Measurements from ENCODE around the gene GNE.

GRCh38 chr9:36204906-36205547 is 53.2 kb downstream of the GNE start:
- TF ChIP-seq RELA (CRISPR knock-in tag; IDR thresholded peaks at IDR 0.05; ENCODE audit: borderline replicate concordance) (no peak), HMGXB4 (CRISPR knock-in tag; IDR thresholded peaks at IDR 0.05) (no peak), PREB (CRISPR knock-in tag; IDR thresholded peaks at IDR 0.05; ENCODE audit: borderline replicate concordance) (no peak), FOXJ3 (CRISPR knock-in tag; IDR thresholded peaks at IDR 0.05; ENCODE audit: borderline replicate concordance) (no peak), CTCF (IDR thresholded peaks at IDR 0.05) (no peak), TCF7 (CRISPR knock-in tag; IDR thresholded peaks at IDR 0.05; ENCODE audit: low read depth) (no peak), USF2 (CRISPR knock-in tag; IDR thresholded peaks at IDR 0.05) (no peak), JUN (CRISPR knock-in tag; IDR thresholded peaks at IDR 0.05) (no peak), MAX (CRISPR knock-in tag; IDR thresholded peaks at IDR 0.05) (no peak), ATF3 (CRISPR knock-in tag; conservative IDR thresholded peaks at IDR 0.05) (no peak), ETV6 (CRISPR knock-in tag; IDR thresholded peaks at IDR 0.05) (no peak), USF1 (CRISPR knock-in tag; IDR thresholded peaks at IDR 0.05) (no peak)
